SK-N-SH (cell line): ENCODE data around the gene CD86. TPM values are rescaled to one million over a fixed set of nuclear protein-coding genes. Genes with fewer than 3 reads are reported as not detected.

ENCODE experiments used
- CTCF ChIA-PET: fragments of 300-600, 350-600 bp; formaldehyde crosslinking; extraction: SDS; loops from one replicate; lab custom pipeline; 2021; lab: Yijun Ruan, JAX
- POLR2A ChIA-PET: fragments of 350-600 bp; sonication (Branson Sonifier 250); formaldehyde crosslinking; extraction: SDS; loops from one replicate; lab custom pipeline; 2020; ENCODE audit warnings: antibody characterized with exemption, inconsistent platforms; lab: Yijun Ruan, JAX
- DNase-seq: peaks from one replicate; pipeline ENCODE4 v3.0.0; 2012
- H2AFZ ChIP-seq: fragments of 200-600 bp; sonication (generic); 2 replicates; pipeline ENCODE4 v1.8.1; 2016; ENCODE audit warnings: antibody characterized with exemption, mild to moderate bottlenecking, low read depth
- H3F3A ChIP-seq: fragments of 200-600 bp; sonication (generic); replicated peaks from 2 replicates; pipeline ENCODE3; 2016; ENCODE audit warnings: antibody characterized with exemption, mild to moderate bottlenecking; ENCODE audit not compliant: insufficient read depth
- H3K27ac ChIP-seq, 2 experiments: fragments of 200-500 bp in 1 of 2; fragments of 200-600 bp in 1 of 2; sonication (Bioruptor generic) in 1 of 2; sonication (generic), shearing (Covaris generic) in 1 of 2; 2 replicates each; pipeline versions ENCODE4 v1.5.1 to v1.6.1; 2014 to 2016; ENCODE audit warnings: low read depth in 2 of 2, inconsistent platforms in 1 of 2, low read length in 1 of 2, mild to moderate bottlenecking in 1 of 2, mixed read lengths in 1 of 2
- H3K27me3 ChIP-seq: fragments of 200-600 bp; sonication (generic), shearing (Covaris generic); 2 replicates; pipeline ENCODE4 v1.6.1; 2016; ENCODE audit warnings: mixed run types; ENCODE audit not compliant: insufficient read depth
- H3K36me3 ChIP-seq, 2 experiments: fragments of 200-500 bp in 1 of 2; fragments of 200-600 bp in 1 of 2; sonication (Bioruptor generic) in 1 of 2; sonication (generic) in 1 of 2; replicated peaks in 1 of 2; 2 replicates each; pipeline versions ENCODE3 to v1.5.1; 2014 to 2016; ENCODE audit warnings: low read length in 1 of 2, mild to moderate bottlenecking in 1 of 2; ENCODE audit not compliant: insufficient read depth in 2 of 2, control insufficient read depth in 1 of 2
- H3K4me1 ChIP-seq, 2 experiments: fragments of 200-500 bp in 1 of 2; fragments of 200-600 bp in 1 of 2; sonication (Bioruptor generic) in 1 of 2; sonication (generic), shearing (Covaris generic) in 1 of 2; 2 replicates each; pipeline versions ENCODE4 v1.5.1 to v1.6.1; 2014 to 2016; ENCODE audit warnings: low read depth in 1 of 2, low read length in 1 of 2, mixed run types in 1 of 2; ENCODE audit not compliant: insufficient read depth in 2 of 2, control insufficient read depth in 1 of 2
- H3K4me2 ChIP-seq: fragments of 200-600 bp; sonication (generic), shearing (Covaris generic); 2 replicates; pipeline ENCODE4 v1.6.1; 2017; ENCODE audit warnings: mixed run types
- H3K4me3 ChIP-seq, 2 experiments: fragments of 200-500 bp in 1 of 2; fragments of 200-600 bp in 1 of 2; sonication (Bioruptor generic) in 1 of 2; sonication (generic), shearing (Covaris generic) in 1 of 2; 2 replicates each; pipeline versions ENCODE4 v1.5.1 to v1.8.1; 2014 to 2016; ENCODE audit warnings: low read depth in 2 of 2, inconsistent platforms in 1 of 2, low read length in 1 of 2, mild to moderate bottlenecking in 1 of 2, mixed read lengths in 1 of 2, moderate library complexity in 1 of 2
- H3K79me2 ChIP-seq: fragments of 200-600 bp; sonication (generic); 2 replicates; pipeline ENCODE4 v1.8.1; 2017; ENCODE audit warnings: mild to moderate bottlenecking; ENCODE audit not compliant: insufficient read depth
- H3K9ac ChIP-seq: fragments of 200-600 bp; sonication (generic); 2 replicates; pipeline ENCODE4 v1.6.1; 2017; ENCODE audit warnings: mixed run types
- H3K9me2 ChIP-seq: fragments of 200-600 bp; sonication (generic); 2 replicates; pipeline ENCODE4 v1.6.1; 2017; ENCODE audit warnings: mixed run types
- H3K9me3 ChIP-seq: fragments of 200-600 bp; sonication (generic); 2 replicates; pipeline ENCODE4 v1.6.1; 2017; ENCODE audit warnings: mixed run types, mild to moderate bottlenecking, moderate library complexity
- H4K20me1 ChIP-seq: fragments of 200-600 bp; sonication (generic); 2 replicates; pipeline ENCODE4 v1.6.1; 2017; ENCODE audit warnings: mild to moderate bottlenecking, mixed run types; ENCODE audit not compliant: insufficient read depth
- CHD2 ChIP-seq: fragments of 150-350 bp; IDR thresholded peaks from 2 replicates; pipeline ENCODE4 v1.6.1; 2018; ENCODE audit warnings: low read length; ENCODE audit not compliant: partially characterized antibody
- EP300 ChIP-seq, 2 experiments: IDR thresholded peaks; 2 replicates each; pipeline versions ENCODE4 v1.4.0 to v1.6.1; 2012; ENCODE audit warnings: borderline replicate concordance in 1 of 2, low read depth in 1 of 2, low read length in 1 of 2
- FOXJ3 ChIP-seq: sonication (generic); formaldehyde crosslinking; IDR thresholded peaks from 2 replicates; pipeline ENCODE4 v1.5.1; 2020; ENCODE audit warnings: mild to moderate bottlenecking, missing genetic modification reagents
- GATA2 ChIP-seq: sonication (generic); formaldehyde crosslinking; IDR thresholded peaks from 2 replicates; pipeline ENCODE4 v1.5.0; 2020; ENCODE audit warnings: mild to moderate bottlenecking, missing genetic modification reagents
- IRF3 ChIP-seq: fragments of 150-350 bp; IDR thresholded peaks from 2 replicates; pipeline ENCODE4 v1.6.1; 2016; ENCODE audit warnings: mild to moderate bottlenecking, low read depth, low read length
- MAX ChIP-seq: IDR thresholded peaks from 2 replicates; pipeline ENCODE4 v1.4.0; 2012; ENCODE audit warnings: low read depth
- MXI1 ChIP-seq: IDR thresholded peaks from 2 replicates; pipeline ENCODE4 v1.6.1; 2012; ENCODE audit warnings: mild to moderate bottlenecking, low read depth, low read length, improper control_type of control experiment
- NFIC ChIP-seq: IDR thresholded peaks from 2 replicates; pipeline ENCODE4 v1.4.0; 2012; ENCODE audit warnings: borderline replicate concordance
- REST ChIP-seq: IDR thresholded peaks from 2 replicates; pipeline ENCODE4 v1.6.1; 2012; ENCODE audit warnings: mild to moderate bottlenecking, low read depth, low read length, moderate library complexity
- SIN3A ChIP-seq: IDR thresholded peaks from 2 replicates; pipeline ENCODE4 v1.6.1; 2012; ENCODE audit warnings: low read depth, mild to moderate bottlenecking, low read length, moderate library complexity, borderline replicate concordance
- SMC3 ChIP-seq: IDR thresholded peaks from 2 replicates; pipeline ENCODE4 v1.6.1; 2012; ENCODE audit warnings: low read depth, low read length, improper control_type of control experiment
- TAF1 ChIP-seq: IDR thresholded peaks from 2 replicates; pipeline ENCODE4 v1.6.1; 2012; ENCODE audit warnings: low read depth, mild to moderate bottlenecking, low read length, moderate library complexity, borderline replicate concordance
- TEAD4 ChIP-seq: IDR thresholded peaks from 2 replicates; pipeline ENCODE4 v1.4.0; 2012; ENCODE audit warnings: mild to moderate bottlenecking, borderline replicate concordance; ENCODE audit not compliant: insufficient read depth
- USF2 ChIP-seq: fragments of 150-350 bp; IDR thresholded peaks from 2 replicates; pipeline ENCODE4 v1.6.1; 2017; ENCODE audit warnings: antibody characterized with exemption, low read length, low read depth, borderline replicate concordance
- WGBS: methylation state at CpG from one replicate; pipeline ENCODE4 v1.1.6; 2017; ENCODE audit warnings: low lambda C conversion rate; 5-methylcytosine and 5-hydroxymethylcytosine counted together
- polyA plus RNA-seq, 3 experiments: library from polyadenylated mRNA; depleted of rRNA; stranded (reverse); fragments of >200 nt; gene quantifications; 2 replicates each; pipeline ENCODE4 v1.2.3, GENCODE V29; 2012
- TF ChIP-seq, protein P1 (sequence below): IDR thresholded peaks from 2 replicates; pipeline ENCODE4 v1.4.0; 2012; ENCODE audit warnings: low read depth, borderline replicate concordance

CD86 gene
- polyA plus RNA-seq, 1 of the 3 experiments (the other 2 are of a cell fraction), result not detected

DNA sequence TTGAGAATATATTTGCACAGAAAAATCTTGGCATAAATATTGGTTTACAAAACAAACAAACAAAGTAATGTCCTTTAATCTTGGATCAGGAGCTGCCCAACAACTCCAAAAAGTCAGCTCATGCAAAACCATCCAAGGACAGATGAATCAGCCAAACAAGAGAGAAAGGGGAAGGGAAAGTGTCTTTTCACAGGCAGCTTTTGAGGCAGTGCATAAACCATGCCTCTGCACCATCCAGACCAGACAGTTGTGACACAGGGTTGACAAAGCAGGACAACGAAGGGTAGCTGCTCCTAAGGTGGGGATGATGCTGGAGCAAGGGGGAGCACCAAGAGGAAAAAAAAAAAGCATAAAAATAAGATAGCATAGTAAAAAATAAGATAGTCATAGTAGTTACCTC is 8.7 kb downstream of the CD86 start:
- WGBS, result 0% methylated on average over 1 of the region's 1 CpG
- no peak for TF ChIP-seq NFIC
- TF ChIP-seq USF2, result no peak
- TF ChIP-seq FOXJ3, result no peak
- TF ChIP-seq EP300 (IDR thresholded peaks at IDR 0.05; ENCODE audit: borderline replicate concordance in 1 of 2, low read depth in 1 of 2, low read length in 1 of 2), result no peak
- TF ChIP-seq CHD2, result no peak
- no peak for TF ChIP-seq SMC3
- TF ChIP-seq SIN3A, result no peak
- TF ChIP-seq TEAD4, result no peak
- TF ChIP-seq MAX, result no peak
- TF ChIP-seq, protein P1, sequence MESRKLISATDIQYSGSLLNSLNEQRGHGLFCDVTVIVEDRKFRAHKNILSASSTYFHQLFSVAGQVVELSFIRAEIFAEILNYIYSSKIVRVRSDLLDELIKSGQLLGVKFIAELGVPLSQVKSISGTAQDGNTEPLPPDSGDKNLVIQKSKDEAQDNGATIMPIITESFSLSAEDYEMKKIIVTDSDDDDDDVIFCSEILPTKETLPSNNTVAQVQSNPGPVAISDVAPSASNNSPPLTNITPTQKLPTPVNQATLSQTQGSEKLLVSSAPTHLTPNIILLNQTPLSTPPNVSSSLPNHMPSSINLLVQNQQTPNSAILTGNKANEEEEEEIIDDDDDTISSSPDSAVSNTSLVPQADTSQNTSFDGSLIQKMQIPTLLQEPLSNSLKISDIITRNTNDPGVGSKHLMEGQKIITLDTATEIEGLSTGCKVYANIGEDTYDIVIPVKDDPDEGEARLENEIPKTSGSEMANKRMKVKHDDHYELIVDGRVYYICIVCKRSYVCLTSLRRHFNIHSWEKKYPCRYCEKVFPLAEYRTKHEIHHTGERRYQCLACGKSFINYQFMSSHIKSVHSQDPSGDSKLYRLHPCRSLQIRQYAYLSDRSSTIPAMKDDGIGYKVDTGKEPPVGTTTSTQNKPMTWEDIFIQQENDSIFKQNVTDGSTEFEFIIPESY, result no peak
- TF ChIP-seq GATA2 (CRISPR knock-in tag), result no peak
- TF ChIP-seq TAF1, result no peak
- TF ChIP-seq MXI1, result no peak
- Histone ChIP-seq H2AFZ (no peak overlapping the region), H3K4me2 (no peak overlapping the region), H4K20me1 (no peaks in the 10 kb centered on the region), H3K4me1 (no peaks in the 10 kb centered on the region), H3K79me2 (no peaks in the 10 kb centered on the region), H3K9ac (no peak overlapping the region), H3K27me3 (no peaks in the 10 kb centered on the region; the same call in 1 of the 2 replicates), H3F3A (no peaks in the 10 kb centered on the region), H3K36me3 (no peaks in the 10 kb centered on the region), H3K4me3 (no peak overlapping the region), H3K27ac (no peak overlapping the region), H3K9me3 (no peaks in the 10 kb centered on the region), H3K9me2 (no peaks in the 10 kb centered on the region)
- POLR2A ChIA-PET, result no interaction called here
- no peak for DNase-seq
- CTCF ChIA-PET, result no interaction called here

DNA sequence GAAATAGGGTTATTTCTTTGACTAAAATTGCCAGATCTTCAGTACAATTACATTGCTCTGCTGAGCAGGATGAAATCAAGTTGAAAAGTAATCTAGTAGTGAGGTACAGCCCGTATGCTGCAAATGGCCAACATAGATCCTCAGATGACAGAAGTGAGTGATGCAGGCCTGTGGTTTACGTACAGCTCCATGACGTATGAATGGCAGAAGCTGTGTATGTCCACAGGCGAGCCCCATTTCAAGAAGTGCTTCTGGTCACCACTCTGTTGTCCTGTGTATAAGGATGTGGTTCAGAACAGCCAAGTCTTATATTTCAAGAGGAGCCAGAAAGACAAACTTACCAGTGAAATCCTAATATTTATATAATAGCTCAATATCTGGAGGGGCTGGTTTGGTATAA is 9.2 kb downstream of the CD86 start:
- Histone ChIP-seq H3K4me1 (no peaks in the 10 kb centered on the region), H2AFZ (no peak overlapping the region), H3K36me3 (no peaks in the 10 kb centered on the region), H3F3A (no peaks in the 10 kb centered on the region), H3K79me2 (no peaks in the 10 kb centered on the region), H3K27ac (no peak overlapping the region), H3K9ac (no peak overlapping the region), H3K4me3 (no peak overlapping the region), H3K4me2 (no peak overlapping the region), H3K9me2 (no peaks in the 10 kb centered on the region), H3K9me3 (no peaks in the 10 kb centered on the region), H4K20me1 (no peaks in the 10 kb centered on the region), H3K27me3 (no peaks in the 10 kb centered on the region; the same call in 1 of the 2 replicates)
- ChIA-PET POLR2A (no interaction called here), CTCF (no interaction called here)
- TF ChIP-seq USF2 (no peak), REST (no peak), IRF3 (no peak)
- TF ChIP-seq, protein P1, result no peak
- WGBS, result 8% methylated on average over 4 of the region's 4 CpGs
- DNase-seq, result no peak
